HCT116 (cell line): ENCODE measurements around the gene VSNL1. TPM values are rescaled to one million over a fixed set of nuclear protein-coding genes. Genes with fewer than 3 reads are reported as not detected.

Experiments used
- ATAC-seq: fragments of 200-7000 bp; cut with Tn5 transposase; 2 replicates; pipeline ENCODE4 v1.9.1; 2020; ENCODE audit warnings: mild to moderate bottlenecking, moderate library complexity
- BruUV-seq: library from RNA; stranded (reverse); fragments of 400-500 nt; replicated peaks from 2 replicates; lab custom pipeline; 2021; lab: Mats Ljungman, UMichigan
- CTCF ChIA-PET: fragments of 300-600 bp; sonication (Branson Sonifier 250); formaldehyde crosslinking; loops from one replicate; lab custom pipeline; 2021; ENCODE audit warnings: antibody characterized with exemption; lab: Charles Lee
- POLR2A ChIA-PET: fragments of 300-600, 350-600 bp; sonication (Branson Sonifier 250); formaldehyde crosslinking; loops from one replicate; lab custom pipeline; 2021; ENCODE audit warnings: antibody characterized with exemption; lab: Charles Lee
- RAD21 ChIA-PET, 2 experiments: fragments of 300-600 bp; sonication (Branson Sonifier 250); formaldehyde crosslinking; loops; one replicate each; lab custom pipeline; 2023; ENCODE audit warnings: low total read pairs in 2 of 2; ENCODE audit not compliant: uncharacterized antibody in 2 of 2, unreplicated experiment in 2 of 2, low non-redundant PET in 1 of 2; lab: Charles Lee
- DNase-seq: peaks from one replicate; pipeline ENCODE4 v3.0.0-alpha.2; 2010; ENCODE audit warnings: low read depth, low spot score
- H2AFZ ChIP-seq: fragments of 200-600 bp; shearing (Covaris generic), sonication (generic); 2 replicates; pipeline ENCODE4 v1.6.1; 2017; ENCODE audit warnings: low read depth, mixed run types, mixed read lengths, antibody characterized with exemption, low read length; ENCODE audit not compliant: poor library complexity, severe bottlenecking
- H3K27ac ChIP-seq: 2 replicates; pipeline ENCODE4 v1.5.1; 2012; ENCODE audit warnings: low read depth, low read length
- H3K27me3 ChIP-seq: fragments of 200-600 bp; sonication (generic); 2 replicates; pipeline ENCODE4 v1.6.1; 2016; ENCODE audit warnings: mixed run types, low read length, mixed read lengths; ENCODE audit not compliant: insufficient read depth
- H3K36me3 ChIP-seq, 2 experiments: fragments of 200-500 bp in 1 of 2; fragments of 200-600 bp in 1 of 2; sonication (Bioruptor generic) in 1 of 2; sonication (generic) in 1 of 2; 2 replicates each; pipeline versions ENCODE4 v1.5.1 to v1.6.1; 2014 to 2016; ENCODE audit warnings: low read length in 2 of 2, inconsistent platforms in 1 of 2, mixed read lengths in 1 of 2, mixed run types in 1 of 2; ENCODE audit not compliant: insufficient read depth in 2 of 2, control insufficient read depth in 1 of 2
- H3K4me1 ChIP-seq, 2 experiments: fragments of 200-600 bp in 1 of 2; sonication (generic) in 1 of 2; 2 replicates each; pipeline versions ENCODE4 v1.5.1 to v1.6.1; 2012 to 2017; ENCODE audit warnings: low read length in 2 of 2, inconsistent platforms in 1 of 2, mild to moderate bottlenecking in 1 of 2, mixed read lengths in 1 of 2, mixed run types in 1 of 2, moderate library complexity in 1 of 2; ENCODE audit not compliant: insufficient read depth in 2 of 2, control insufficient read depth in 1 of 2
- H3K4me2 ChIP-seq: fragments of 200-600 bp; sonication (generic); 2 replicates; pipeline ENCODE4 v1.6.1; 2017; ENCODE audit warnings: mixed run types, low read length, mixed read lengths
- H3K4me3 ChIP-seq, 2 experiments: fragments of 200-600 bp in 1 of 2; sonication (generic) in 1 of 2; replicated peaks in 1 of 2; 2 replicates each; pipeline ENCODE4 v1.5.1; 2011 to 2016; ENCODE audit warnings: low read length in 2 of 2, control low read depth in 1 of 2, low read depth in 1 of 2, mild to moderate bottlenecking in 1 of 2, mixed read lengths in 1 of 2, mixed run types in 1 of 2
- H3K79me2 ChIP-seq: fragments of 200-600 bp; sonication (generic); 2 replicates; pipeline ENCODE4 v1.6.1; 2017; ENCODE audit warnings: mild to moderate bottlenecking, mixed run types, low read length, moderate library complexity, mixed read lengths; ENCODE audit not compliant: insufficient read depth
- H3K9ac ChIP-seq: fragments of 200-600 bp; sonication (generic); 2 replicates; pipeline ENCODE4 v1.6.1; 2016; ENCODE audit warnings: low read length, mixed read lengths
- H3K9me2 ChIP-seq: fragments of 200-600 bp; sonication (generic), shearing (Covaris generic); 2 replicates; pipeline ENCODE4 v1.6.1; 2017; ENCODE audit warnings: mixed run types, mild to moderate bottlenecking, moderate library complexity; ENCODE audit not compliant: insufficient read depth
- H3K9me3 ChIP-seq, 2 experiments: fragments of 200-500 bp in 1 of 2; fragments of 200-600 bp in 1 of 2; sonication (Bioruptor generic) in 1 of 2; sonication (generic) in 1 of 2; 2 replicates each; pipeline ENCODE4 v1.6.1; 2014 to 2017; ENCODE audit warnings: low read length in 2 of 2, mixed read lengths in 2 of 2, inconsistent platforms in 1 of 2, low read depth in 1 of 2, mild to moderate bottlenecking in 1 of 2, mixed run types in 1 of 2, moderate library complexity in 1 of 2; ENCODE audit not compliant: control insufficient read depth in 1 of 2, insufficient read depth in 1 of 2
- H4K20me1 ChIP-seq: fragments of 200-600 bp; sonication (generic), shearing (Covaris generic); 2 replicates; pipeline ENCODE4 v1.6.1; 2017; ENCODE audit warnings: mixed run types, mild to moderate bottlenecking, moderate library complexity; ENCODE audit not compliant: insufficient read depth
- EZH2 ChIP-seq: fragments of 200-600 bp; sonication (generic); IDR thresholded peaks from 2 replicates; pipeline ENCODE4 v1.6.1; 2017; ENCODE audit warnings: antibody characterized with exemption, mixed run types
- REST ChIP-seq: IDR thresholded peaks from 2 replicates; pipeline ENCODE4 v1.6.1; 2012; ENCODE audit warnings: low read depth
- intact Hi-C: fragments of 100-400 bp; cut with micrococcal nuclease; formaldehyde crosslinking; loops from 2 replicates; pipeline ENCODE4 v1.10.0; 2022
- total RNA-seq: library from RNA; stranded (reverse); gene quantifications from one replicate; pipeline ENCODE4 v1.2.1, GENCODE V29; 2021; ENCODE audit not compliant: unreplicated experiment
- TF ChIP-seq, protein P1 (sequence below): IDR thresholded peaks from 2 replicates; pipeline ENCODE4 v1.6.1; 2011; ENCODE audit warnings: mild to moderate bottlenecking, low read length, moderate library complexity; ENCODE audit not compliant: insufficient replicate concordance; ENCODE audit errors: extremely low read depth

VSNL1 gene
- total RNA-seq, 1 experiment from 2014 or later = 4.6 TPM

GRCh38 chr2:17608251-17608650 is 67.8 kb downstream of the VSNL1 start (continued):
- TF ChIP-seq, protein P1, sequence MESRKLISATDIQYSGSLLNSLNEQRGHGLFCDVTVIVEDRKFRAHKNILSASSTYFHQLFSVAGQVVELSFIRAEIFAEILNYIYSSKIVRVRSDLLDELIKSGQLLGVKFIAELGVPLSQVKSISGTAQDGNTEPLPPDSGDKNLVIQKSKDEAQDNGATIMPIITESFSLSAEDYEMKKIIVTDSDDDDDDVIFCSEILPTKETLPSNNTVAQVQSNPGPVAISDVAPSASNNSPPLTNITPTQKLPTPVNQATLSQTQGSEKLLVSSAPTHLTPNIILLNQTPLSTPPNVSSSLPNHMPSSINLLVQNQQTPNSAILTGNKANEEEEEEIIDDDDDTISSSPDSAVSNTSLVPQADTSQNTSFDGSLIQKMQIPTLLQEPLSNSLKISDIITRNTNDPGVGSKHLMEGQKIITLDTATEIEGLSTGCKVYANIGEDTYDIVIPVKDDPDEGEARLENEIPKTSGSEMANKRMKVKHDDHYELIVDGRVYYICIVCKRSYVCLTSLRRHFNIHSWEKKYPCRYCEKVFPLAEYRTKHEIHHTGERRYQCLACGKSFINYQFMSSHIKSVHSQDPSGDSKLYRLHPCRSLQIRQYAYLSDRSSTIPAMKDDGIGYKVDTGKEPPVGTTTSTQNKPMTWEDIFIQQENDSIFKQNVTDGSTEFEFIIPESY = no peak

DNA sequence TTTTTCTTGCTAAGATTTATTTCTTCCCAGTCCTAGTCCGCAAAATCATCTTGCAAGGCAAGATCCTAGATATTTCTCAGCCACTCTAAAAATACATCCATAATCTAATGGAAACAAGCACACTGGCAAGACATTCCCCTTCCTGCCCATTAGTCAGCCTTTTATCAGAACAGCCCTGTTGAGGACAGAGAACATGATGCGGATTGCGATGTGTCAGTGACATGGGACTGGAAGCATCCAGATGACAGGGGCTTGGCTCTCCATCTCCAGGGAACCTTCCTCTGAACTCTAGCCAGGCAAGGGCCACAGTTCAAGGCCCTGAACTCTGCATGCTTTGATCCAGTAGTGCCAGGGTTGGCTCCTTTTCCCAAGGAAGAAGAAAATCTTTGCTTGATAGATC is 70.0 kb downstream of the VSNL1 start:
- TF ChIP-seq REST (no peak), EZH2 (no peak)
- Histone ChIP-seq H3K4me2 (no peak overlapping the region), H3K27ac (no peak overlapping the region), H4K20me1 (no peaks in the 10 kb centered on the region), H3K9me3 (no peaks in the 10 kb centered on the region), H3K4me3 (no peak overlapping the region), H3K27me3 (no peaks in the 10 kb centered on the region), H2AFZ (no peak overlapping the region), H3K79me2 (no peaks in the 10 kb centered on the region), H3K36me3 (no peaks in the 10 kb centered on the region), H3K9ac (no peak overlapping the region), H3K9me2 (no peaks in the 10 kb centered on the region), H3K4me1 (peaks cover 0 to 24% of the 10 kb centered on the region in 2 experiments; a peak in 2 of 4 replicates)
- ChIA-PET RAD21 (no interaction called here), CTCF (no interaction called here), POLR2A (no interaction called here)
- intact Hi-C loops = no loop called here
- DNase-seq = no peak
- BruUV-seq = no TSS peak
- no peak for ATAC-seq
